ENCODE data around the gene SFXN2. TPM values are rescaled to one million over a fixed set of nuclear protein-coding genes. Genes with fewer than 3 reads are reported as not detected.

Gene SFXN2
- total RNA-seq, 6 experiments from 2014 or later, result 7.1 to 29.7 (median 16.5) TPM

DNA sequence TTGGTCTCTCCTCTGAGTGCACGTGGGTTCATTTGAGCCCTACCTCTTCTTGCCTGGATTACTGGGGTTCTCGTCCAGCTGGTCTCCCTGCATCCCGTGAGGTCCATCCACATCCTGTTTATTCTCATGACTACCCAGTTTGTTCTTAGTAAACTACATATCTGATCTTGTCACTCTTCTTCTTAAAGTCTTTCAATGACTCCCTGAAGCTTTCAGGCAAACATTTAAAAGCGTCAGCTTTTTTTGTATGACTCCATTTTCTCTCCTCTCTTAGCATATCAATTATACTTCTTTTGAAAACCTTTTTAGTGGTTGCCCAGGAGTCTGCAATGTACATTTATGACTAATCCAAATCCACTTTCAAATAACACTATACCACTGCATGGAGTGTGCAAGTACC is 7.5 kb downstream of the SFXN2 start:
- WGBS (ENCODE audit: insufficient coverage, low coverage, low lambda C conversion rate, missing lambda C conversion rate), result 62% methylated on average over 4 of the region's 4 CpGs
- Histone ChIP-seq H3K27me3 (no peaks in the 10 kb centered on the region), H3K36me3 (peaks cover 0 to 1% (median 0%) of the 10 kb centered on the region in 4 donors), H3K9me3 (no peaks in the 10 kb centered on the region), H3K27ac (no peak overlapping the region), H3K4me1 (peaks cover 0 to 19% (median 2%) of the 10 kb centered on the region in 4 donors), H3K4me3 (no peak overlapping the region)
- no peak for TF ChIP-seq POLR2A (IDR thresholded peaks at IDR 0.05)
- TF ChIP-seq, protein P1, sequence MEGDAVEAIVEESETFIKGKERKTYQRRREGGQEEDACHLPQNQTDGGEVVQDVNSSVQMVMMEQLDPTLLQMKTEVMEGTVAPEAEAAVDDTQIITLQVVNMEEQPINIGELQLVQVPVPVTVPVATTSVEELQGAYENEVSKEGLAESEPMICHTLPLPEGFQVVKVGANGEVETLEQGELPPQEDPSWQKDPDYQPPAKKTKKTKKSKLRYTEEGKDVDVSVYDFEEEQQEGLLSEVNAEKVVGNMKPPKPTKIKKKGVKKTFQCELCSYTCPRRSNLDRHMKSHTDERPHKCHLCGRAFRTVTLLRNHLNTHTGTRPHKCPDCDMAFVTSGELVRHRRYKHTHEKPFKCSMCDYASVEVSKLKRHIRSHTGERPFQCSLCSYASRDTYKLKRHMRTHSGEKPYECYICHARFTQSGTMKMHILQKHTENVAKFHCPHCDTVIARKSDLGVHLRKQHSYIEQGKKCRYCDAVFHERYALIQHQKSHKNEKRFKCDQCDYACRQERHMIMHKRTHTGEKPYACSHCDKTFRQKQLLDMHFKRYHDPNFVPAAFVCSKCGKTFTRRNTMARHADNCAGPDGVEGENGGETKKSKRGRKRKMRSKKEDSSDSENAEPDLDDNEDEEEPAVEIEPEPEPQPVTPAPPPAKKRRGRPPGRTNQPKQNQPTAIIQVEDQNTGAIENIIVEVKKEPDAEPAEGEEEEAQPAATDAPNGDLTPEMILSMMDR (IDR thresholded peaks at IDR 0.05), result no peak
- ATAC-seq (no peak), DNase-seq (no peak)
- intact Hi-C loops (cut with DNase I), result no loop called here

DNA sequence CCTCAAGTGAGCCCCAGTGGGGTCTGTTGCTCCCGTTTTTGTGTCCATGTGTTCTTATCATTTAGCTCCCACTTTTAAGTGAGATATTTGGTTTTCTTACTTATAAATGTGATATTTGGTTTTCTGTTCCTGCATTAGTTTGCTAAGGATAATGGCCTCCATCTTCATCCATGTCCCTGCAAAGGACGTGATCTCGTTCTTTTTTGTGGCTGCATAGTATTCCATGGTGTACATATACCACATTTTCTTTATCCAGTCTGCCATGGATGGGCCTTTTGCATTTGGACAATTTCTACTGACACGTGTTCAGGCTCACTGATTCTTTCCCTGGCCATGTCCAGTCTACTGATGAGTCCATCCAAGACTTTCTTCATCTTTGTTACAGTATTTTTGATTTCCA is 9.6 kb downstream of the SFXN2 start:
- Histone ChIP-seq H3K27me3 (no peaks in the 10 kb centered on the region), H3K4me1 (peaks cover 0 to 4% (median 0%) of the 10 kb centered on the region in 4 donors), H3K27ac (no peak overlapping the region), H3K4me3 (no peak overlapping the region), H3K36me3 (peaks cover 0 to 8% (median 3%) of the 10 kb centered on the region in 4 donors), H3K9me3 (no peaks in the 10 kb centered on the region)
- intact Hi-C loops (cut with DNase I), result no loop called here
- no peak for DNase-seq
- no peak for TF ChIP-seq POLR2A (IDR thresholded peaks at IDR 0.05)
- TF ChIP-seq, protein P1 (IDR thresholded peaks at IDR 0.05), result no peak
- no peak for ATAC-seq
- WGBS (ENCODE audit: insufficient coverage, low coverage, low lambda C conversion rate, missing lambda C conversion rate), result 94% methylated on average over 4 of the region's 4 CpGs

DNA sequence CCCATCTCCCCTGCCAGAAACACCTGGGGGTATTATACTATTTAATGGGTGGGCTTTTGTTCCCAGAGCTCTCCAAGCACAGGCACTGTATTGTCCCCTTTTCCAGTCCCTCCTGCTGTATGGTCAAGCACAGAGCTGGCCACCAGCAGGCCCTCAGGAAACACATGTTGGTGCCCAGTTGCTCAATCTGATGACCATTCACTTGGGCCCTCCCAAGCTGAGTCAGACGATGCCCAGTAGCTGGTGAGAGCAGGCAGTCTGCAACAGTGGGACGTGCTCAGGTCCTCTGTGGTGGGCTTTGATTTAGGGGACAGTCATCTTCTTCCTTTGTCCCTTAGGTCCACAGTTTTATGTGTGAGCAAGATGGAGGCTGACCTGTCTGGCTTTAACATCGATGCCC is 11.8 kb downstream of the SFXN2 start:
- TF ChIP-seq POLR2A (IDR thresholded peaks at IDR 0.05), result no peak
- TF ChIP-seq, protein P1 (IDR thresholded peaks at IDR 0.05), result no peak
- no peaks in the 10 kb centered on the region for H3K9me3 ChIP-seq
- H3K4me1 ChIP-seq, result peaks cover 0 to 2% (median 0%) of the 10 kb centered on the region in 4 donors
- intact Hi-C loops (cut with DNase I), result no loop called here
- DNase-seq (no peak), ATAC-seq (peak in 1 of 4 donors; percentile 49)
- H3K27ac ChIP-seq, result no peak overlapping the region
- H3K4me3 ChIP-seq, result no peak overlapping the region
- peaks cover 0 to 8% (median 3%) of the 10 kb centered on the region in 4 donors for H3K36me3 ChIP-seq
- no peaks in the 10 kb centered on the region for H3K27me3 ChIP-seq
- whole genome bisulfite sequencing (ENCODE audit: insufficient coverage, low coverage, low lambda C conversion rate, missing lambda C conversion rate), result 30% methylated on average over 1 of the region's 3 CpGs

DNA sequence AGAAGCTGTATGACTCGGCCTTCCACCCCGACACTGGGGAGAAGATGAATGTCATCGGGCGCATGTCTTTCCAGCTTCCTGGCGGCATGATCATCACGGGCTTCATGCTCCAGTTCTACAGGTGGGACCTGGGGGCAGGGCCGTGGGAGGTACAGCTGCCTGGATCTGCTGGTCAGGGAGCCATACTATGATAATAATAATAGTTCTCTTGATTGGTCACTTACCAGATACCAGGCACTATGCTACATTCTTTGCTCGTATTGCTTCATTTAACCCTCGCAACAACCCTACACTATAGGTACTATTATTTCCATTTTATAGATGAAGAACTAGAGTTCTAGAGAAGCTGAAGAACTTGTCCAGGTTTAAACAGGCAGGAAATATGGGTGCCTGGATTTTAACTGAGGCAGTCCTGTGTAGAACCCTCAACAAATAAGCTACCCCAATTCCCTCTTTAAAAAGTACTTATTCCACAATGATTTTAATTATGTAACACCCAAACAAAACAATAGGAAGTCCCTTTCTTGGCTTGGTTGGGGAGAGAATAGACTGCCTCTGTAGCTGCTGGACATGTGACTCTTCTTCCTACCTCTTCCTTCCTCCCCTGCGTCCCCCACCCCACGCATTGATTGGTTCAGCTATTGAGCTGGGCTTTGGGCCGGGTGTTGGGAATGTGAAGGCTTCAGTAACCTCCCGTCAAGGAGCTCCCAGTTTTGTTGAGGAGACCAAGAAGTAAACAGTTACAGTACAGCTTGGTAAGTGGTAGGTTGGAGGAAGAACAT is 12.8 kb downstream of the SFXN2 start:
- peaks cover 0 to 8% (median 3%) of the 10 kb centered on the region in 4 donors for H3K36me3 ChIP-seq
- no peak overlapping the region for H3K4me3 ChIP-seq
- DNase-seq (peak in 1 of 3 donors; percentile 47), ATAC-seq (peak; percentile 17 to 46 (median 41))
- H3K4me1 ChIP-seq, result peaks cover 0 to 7% (median 0%) of the 10 kb centered on the region in 4 donors
- WGBS (ENCODE audit: insufficient coverage, low coverage, low lambda C conversion rate, missing lambda C conversion rate), result 70% methylated on average over 9 of the region's 13 CpGs
- H3K27ac ChIP-seq, result peak overlapping the region in 1 of 3 donors; percentile 37
- TF ChIP-seq, protein P1 (IDR thresholded peaks at IDR 0.05), result no peak
- TF ChIP-seq POLR2A (IDR thresholded peaks at IDR 0.05), result no peak
- no peaks in the 10 kb centered on the region for H3K27me3 ChIP-seq
- intact Hi-C loops (cut with DNase I), result no loop called here
- H3K9me3 ChIP-seq, result no peaks in the 10 kb centered on the region

All from right lobe of liver (tissue), 6 donors.